ENCODE measurements around the gene YIPF7.

The YIPF7 gene

DNA sequence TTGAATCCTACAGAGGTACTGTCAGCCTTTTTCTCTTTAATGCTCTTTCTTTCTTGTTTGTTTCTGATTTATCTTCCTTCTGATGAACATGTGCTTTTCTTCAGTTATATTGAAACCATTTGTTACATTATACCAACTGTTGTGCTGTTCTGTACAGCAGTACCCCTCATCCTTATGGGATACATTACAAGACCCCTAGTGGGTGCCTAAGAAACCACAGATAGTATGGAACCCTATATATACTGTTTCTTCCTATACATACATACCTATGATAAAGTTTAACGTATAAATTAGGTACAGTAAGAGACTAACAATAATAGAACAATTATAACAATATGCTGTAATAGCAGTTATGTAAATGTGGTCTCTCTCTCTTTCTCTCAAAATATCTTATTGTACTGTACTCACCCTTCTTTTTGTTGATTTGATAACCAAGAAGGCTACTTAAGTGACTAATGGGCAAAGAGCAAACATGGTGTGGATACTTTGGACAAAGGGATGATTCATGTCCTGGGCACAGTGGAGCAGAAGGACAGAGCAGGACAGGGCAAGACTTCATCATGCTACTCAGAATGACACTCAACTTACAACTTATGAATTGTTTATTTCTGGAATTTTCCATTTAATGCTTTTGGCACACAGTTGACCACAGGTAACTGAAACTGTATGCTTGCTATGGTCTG, 10.7 kb upstream of the YIPF7 start:
- Mint-ChIP-seq H3K4me1 (ENCODE audit: low read depth) (no peaks in the 10 kb centered on the region), H3K4me3 (no peak overlapping the region), H3K27ac (no peak overlapping the region)

DNA sequence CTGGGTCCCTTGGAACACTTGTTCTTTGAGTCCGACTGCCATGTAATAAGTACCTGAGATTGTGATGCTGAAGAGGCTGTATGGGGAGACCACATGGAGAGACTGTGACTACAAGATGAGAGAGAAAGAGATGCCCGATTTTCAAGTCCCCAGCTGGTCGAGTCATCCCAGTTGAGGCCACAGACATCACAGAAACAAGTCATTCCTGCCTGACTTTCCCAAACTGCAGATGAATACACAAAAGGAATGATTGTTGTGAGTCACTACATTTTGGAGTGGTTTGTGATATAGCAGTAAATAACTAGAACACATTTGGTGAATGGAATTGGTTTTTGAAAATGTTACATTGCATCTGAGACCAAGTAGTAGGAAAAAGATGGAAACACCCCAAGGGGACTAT, 9.0 kb upstream of the YIPF7 start:
- Mint-ChIP-seq H3K4me1 (ENCODE audit: low read depth) (no peaks in the 10 kb centered on the region), H3K4me3 (no peak overlapping the region), H3K9me3 (no peaks in the 10 kb centered on the region), H3K27me3 (ENCODE audit: low read depth) (peaks cover 2% of the 10 kb centered on the region), H3K36me3 (ENCODE audit: low read depth) (no peaks in the 10 kb centered on the region), H3K27ac (no peak overlapping the region)
- no peak for DNase-seq (ENCODE audit: low spot score)

More for the DNA sequence above, 10.7 kb upstream of the YIPF7 start:
- DNase-seq (ENCODE audit: low spot score), result no peak
- no peaks in the 10 kb centered on the region for H3K36me3 Mint-ChIP-seq (ENCODE audit: low read depth)
- no peaks in the 10 kb centered on the region for H3K9me3 Mint-ChIP-seq
- peaks cover 2% of the 10 kb centered on the region for H3K27me3 Mint-ChIP-seq (ENCODE audit: low read depth)

GRCh38 chr4:44652002-44652401, 577 bp upstream of the YIPF7 start:
- no peak overlapping the region for H3K27ac Mint-ChIP-seq
- no peaks in the 10 kb centered on the region for H3K36me3 Mint-ChIP-seq (ENCODE audit: low read depth)
- no peak for DNase-seq (ENCODE audit: low spot score)
- H3K27me3 Mint-ChIP-seq (ENCODE audit: low read depth), result no peaks in the 10 kb centered on the region
- no peaks in the 10 kb centered on the region for H3K9me3 Mint-ChIP-seq
- H3K4me1 Mint-ChIP-seq (ENCODE audit: low read depth), result no peaks in the 10 kb centered on the region
- no peak overlapping the region for H3K4me3 Mint-ChIP-seq

DNA sequence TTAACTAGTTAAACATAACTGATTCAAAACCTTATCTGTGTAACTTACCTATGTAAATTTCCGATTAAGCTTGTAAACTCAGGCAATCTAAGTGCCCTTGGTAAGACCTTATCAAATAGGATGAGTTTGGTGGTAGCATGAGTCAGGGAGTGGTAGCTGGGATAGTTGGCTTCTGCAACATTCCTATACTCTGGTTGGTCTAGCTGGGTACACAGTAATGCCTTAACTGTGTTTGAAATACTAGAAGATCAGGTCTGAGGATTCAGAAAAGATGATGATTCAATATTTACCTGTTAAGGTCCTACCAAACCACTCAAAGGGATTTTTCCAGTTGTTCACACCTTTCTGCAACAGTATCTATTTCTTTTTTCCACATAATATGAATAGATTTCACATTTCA, 5.3 kb downstream of the YIPF7 start:
- DNase-seq (ENCODE audit: low spot score), result no peak
- Mint-ChIP-seq H3K27me3 (ENCODE audit: low read depth) (no peaks in the 10 kb centered on the region), H3K27ac (no peak overlapping the region), H3K36me3 (ENCODE audit: low read depth) (no peaks in the 10 kb centered on the region), H3K4me1 (ENCODE audit: low read depth) (no peaks in the 10 kb centered on the region), H3K9me3 (peaks cover 5% of the 10 kb centered on the region), H3K4me3 (no peak overlapping the region)

DNA sequence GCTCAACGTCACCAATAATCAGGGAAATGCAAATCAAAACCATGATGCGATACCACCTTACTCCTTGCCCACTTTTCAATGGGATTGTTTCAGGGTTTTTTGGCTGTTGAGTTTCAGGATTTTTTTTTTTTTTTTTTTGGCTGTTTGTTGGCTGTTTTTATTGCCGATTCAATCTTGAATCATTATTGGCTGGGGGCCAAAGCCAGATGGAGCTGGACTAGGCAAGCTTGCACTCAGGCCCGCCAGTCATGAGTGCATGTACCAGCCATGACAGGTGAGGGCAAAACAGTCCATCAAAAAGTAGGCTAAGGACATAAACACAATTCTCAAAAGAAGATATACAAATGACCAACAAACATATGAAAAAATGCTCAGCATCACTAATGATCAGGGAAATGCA, 13.3 kb downstream of the YIPF7 start:
- H3K36me3 Mint-ChIP-seq (ENCODE audit: low read depth), result no peaks in the 10 kb centered on the region
- no peak overlapping the region for H3K27ac Mint-ChIP-seq

DNA sequence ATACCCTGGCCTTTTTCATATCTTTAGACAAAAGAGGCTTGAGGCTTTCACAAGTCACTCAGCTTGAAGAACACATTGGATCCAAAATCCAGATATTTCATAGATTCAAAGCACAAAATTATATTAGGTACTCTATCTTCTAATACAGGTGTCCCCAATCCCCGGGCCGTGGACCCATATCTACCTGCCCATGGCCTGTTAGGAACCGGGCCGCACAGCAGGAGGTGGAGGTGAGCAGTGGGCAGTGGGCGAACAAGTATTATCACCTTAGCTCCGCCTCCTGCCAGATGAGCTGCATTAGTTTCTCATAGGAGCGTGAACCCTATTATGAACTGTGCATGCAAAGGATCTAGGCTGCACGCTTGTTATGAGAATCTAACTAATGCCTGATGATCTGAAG, 18.7 kb downstream of the YIPF7 start:
- no peak overlapping the region for H3K4me3 Mint-ChIP-seq
- no peaks in the 10 kb centered on the region for H3K9me3 Mint-ChIP-seq
- H3K36me3 Mint-ChIP-seq (ENCODE audit: low read depth), result no peaks in the 10 kb centered on the region
- H3K27me3 Mint-ChIP-seq (ENCODE audit: low read depth), result no peaks in the 10 kb centered on the region
- H3K27ac Mint-ChIP-seq, result no peak overlapping the region
- H3K4me1 Mint-ChIP-seq (ENCODE audit: low read depth), result no peaks in the 10 kb centered on the region
- no peak for DNase-seq (ENCODE audit: low spot score)

More for the DNA sequence above, 13.3 kb downstream of the YIPF7 start:
- Mint-ChIP-seq H3K4me1 (ENCODE audit: low read depth) (no peaks in the 10 kb centered on the region), H3K27me3 (ENCODE audit: low read depth) (no peaks in the 10 kb centered on the region), H3K9me3 (peaks cover 2% of the 10 kb centered on the region), H3K4me3 (no peak overlapping the region)
- DNase-seq (ENCODE audit: low spot score), result no peak

DNA sequence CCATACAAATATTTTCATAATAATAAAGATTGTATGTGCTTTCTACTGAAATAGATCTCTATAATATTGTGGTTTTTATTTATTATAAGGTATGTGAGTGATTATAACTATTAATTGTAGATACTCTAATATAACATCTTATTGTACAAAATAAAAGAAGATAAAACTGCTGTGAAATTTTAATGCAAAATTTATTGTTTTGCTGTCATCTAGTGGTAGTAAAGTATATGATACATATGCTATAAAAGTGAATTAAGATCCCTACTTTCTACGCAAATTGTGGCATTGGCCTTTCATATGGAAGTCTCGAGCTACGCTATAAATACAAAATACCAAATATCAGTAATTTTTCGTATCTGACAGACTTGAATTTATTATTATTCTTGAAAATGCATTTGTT, 19.3 kb downstream of the YIPF7 start:
- no peak for DNase-seq (ENCODE audit: low spot score)
- Mint-ChIP-seq H3K4me1 (ENCODE audit: low read depth) (no peaks in the 10 kb centered on the region), H3K27me3 (ENCODE audit: low read depth) (no peaks in the 10 kb centered on the region), H3K36me3 (ENCODE audit: low read depth) (no peaks in the 10 kb centered on the region), H3K9me3 (no peaks in the 10 kb centered on the region), H3K4me3 (no peak overlapping the region), H3K27ac (no peak overlapping the region)

DNA sequence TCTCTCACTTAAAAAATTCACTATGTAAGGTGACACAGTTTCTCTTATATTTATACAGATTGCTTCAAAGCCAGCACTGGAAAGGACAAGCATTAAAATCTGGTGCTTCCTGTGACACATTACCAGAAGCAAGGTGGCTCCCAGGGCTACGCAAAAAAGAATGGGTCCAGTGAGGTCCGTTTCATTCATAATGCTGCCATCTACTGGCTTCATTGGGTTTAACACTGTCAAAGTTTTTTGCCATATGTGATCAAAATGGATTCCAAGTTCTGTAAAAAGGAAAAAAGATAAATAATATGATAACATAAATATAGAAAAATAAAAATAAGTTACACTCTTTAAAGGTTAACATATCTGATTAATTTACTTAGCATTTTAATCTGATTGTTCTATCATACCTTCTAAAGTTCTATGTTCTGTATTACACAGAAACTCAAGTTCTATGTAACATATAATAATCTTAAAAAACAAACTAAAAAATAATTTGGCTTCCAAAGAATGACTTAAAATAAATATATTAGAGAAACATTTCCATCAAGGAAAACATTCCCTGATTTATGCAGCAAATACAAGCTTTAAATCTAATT, 22.1 kb downstream of the YIPF7 start:
- Mint-ChIP-seq H3K27ac (no peak overlapping the region), H3K9me3 (no peaks in the 10 kb centered on the region), H3K27me3 (ENCODE audit: low read depth) (no peaks in the 10 kb centered on the region), H3K36me3 (ENCODE audit: low read depth) (no peaks in the 10 kb centered on the region), H3K4me1 (ENCODE audit: low read depth) (no peaks in the 10 kb centered on the region), H3K4me3 (no peak overlapping the region)
- DNase-seq (ENCODE audit: low spot score), result peak; percentile 16

GRCh38 chr4:44623676-44624075, 27.7 kb downstream of the YIPF7 start:
- Mint-ChIP-seq H3K9me3 (no peaks in the 10 kb centered on the region), H3K4me1 (ENCODE audit: low read depth) (no peaks in the 10 kb centered on the region), H3K4me3 (no peak overlapping the region), H3K27ac (no peak overlapping the region), H3K36me3 (ENCODE audit: low read depth) (no peaks in the 10 kb centered on the region), H3K27me3 (ENCODE audit: low read depth) (no peaks in the 10 kb centered on the region)
- DNase-seq (ENCODE audit: low spot score), result no peak

GRCh38 chr4:44616621-44617020, 34.8 kb downstream of the YIPF7 start:
- Mint-ChIP-seq H3K9me3 (no peaks in the 10 kb centered on the region), H3K4me1 (ENCODE audit: low read depth) (no peaks in the 10 kb centered on the region), H3K36me3 (ENCODE audit: low read depth) (no peaks in the 10 kb centered on the region), H3K4me3 (no peak overlapping the region), H3K27me3 (ENCODE audit: low read depth) (no peaks in the 10 kb centered on the region), H3K27ac (no peak overlapping the region)
- DNase-seq (ENCODE audit: low spot score), result no peak

DNA sequence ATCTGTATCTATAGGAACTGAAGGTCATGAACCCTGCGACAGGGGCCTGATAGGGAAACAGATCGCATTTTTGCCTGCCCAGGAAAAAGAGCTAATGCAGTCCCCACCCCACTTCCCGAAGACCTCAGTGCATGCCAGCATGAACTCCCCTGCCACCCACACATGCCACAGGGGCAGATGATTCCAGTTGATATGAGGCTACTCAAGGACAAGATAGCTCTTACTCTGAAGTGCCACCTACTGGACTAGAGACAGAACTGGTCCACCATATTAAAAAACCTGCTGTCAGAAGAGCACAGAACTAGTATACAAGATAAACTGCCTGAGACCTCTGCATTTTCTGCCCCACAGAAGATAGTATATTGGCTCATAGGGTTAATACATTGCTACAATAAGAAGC, 68.0 kb downstream of the YIPF7 start:
- Mint-ChIP-seq H3K9me3 (no peaks in the 10 kb centered on the region), H3K4me3 (no peak overlapping the region), H3K27me3 (ENCODE audit: low read depth) (no peaks in the 10 kb centered on the region)

DNA sequence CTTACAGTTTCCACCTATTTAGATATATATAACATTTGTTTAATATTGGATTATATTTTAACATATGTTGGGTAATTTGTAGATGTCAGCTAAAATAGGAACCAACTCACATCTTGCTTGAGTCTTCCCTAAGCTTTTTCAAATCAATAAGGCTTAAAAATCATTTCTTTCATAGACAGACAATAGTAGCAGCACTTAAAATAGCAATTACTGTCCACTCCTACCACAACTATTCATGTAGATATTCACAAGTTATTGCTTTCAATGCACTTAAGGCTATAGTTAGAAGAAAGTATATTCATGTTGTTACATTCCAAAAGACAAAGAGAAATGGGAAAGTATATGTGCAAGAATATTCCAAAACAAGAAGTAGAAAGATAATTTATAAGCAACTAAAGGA, 71.2 kb downstream of the YIPF7 start:
- Mint-ChIP-seq H3K27me3 (ENCODE audit: low read depth) (no peaks in the 10 kb centered on the region), H3K4me3 (no peak overlapping the region), H3K4me1 (ENCODE audit: low read depth) (no peaks in the 10 kb centered on the region), H3K27ac (no peak overlapping the region), H3K9me3 (no peaks in the 10 kb centered on the region), H3K36me3 (ENCODE audit: low read depth) (no peaks in the 10 kb centered on the region)
- DNase-seq (ENCODE audit: low spot score), result no peak

More for the DNA sequence above, 68.0 kb downstream of the YIPF7 start:
- no peak overlapping the region for H3K27ac Mint-ChIP-seq
- no peaks in the 10 kb centered on the region for H3K36me3 Mint-ChIP-seq (ENCODE audit: low read depth)
- no peaks in the 10 kb centered on the region for H3K4me1 Mint-ChIP-seq (ENCODE audit: low read depth)
- DNase-seq (ENCODE audit: low spot score), result no peak

DNA sequence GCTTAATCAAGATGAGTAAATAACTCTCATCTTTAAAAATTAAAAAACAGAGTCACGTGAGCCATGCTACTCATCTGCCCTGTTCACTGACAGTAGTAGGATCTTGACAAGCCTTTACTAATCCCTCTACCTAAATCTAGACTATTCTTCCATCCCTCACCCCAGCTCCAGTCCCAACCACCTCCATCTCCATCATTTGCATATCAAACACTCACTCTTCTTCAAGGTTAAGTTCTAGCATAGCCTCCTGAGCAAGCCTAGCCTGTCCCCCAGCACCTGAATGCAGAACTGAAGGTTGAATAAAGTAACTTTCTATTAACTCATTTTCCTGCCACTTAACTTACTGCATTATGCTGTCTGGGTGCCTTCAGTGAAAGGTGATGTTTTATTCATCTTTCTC, 72.5 kb downstream of the YIPF7 start:
- no peak for DNase-seq (ENCODE audit: low spot score)
- no peak overlapping the region for H3K27ac Mint-ChIP-seq
- no peaks in the 10 kb centered on the region for H3K36me3 Mint-ChIP-seq (ENCODE audit: low read depth)
- no peak overlapping the region for H3K4me3 Mint-ChIP-seq
- H3K27me3 Mint-ChIP-seq (ENCODE audit: low read depth), result no peaks in the 10 kb centered on the region
- H3K9me3 Mint-ChIP-seq, result no peaks in the 10 kb centered on the region
- H3K4me1 Mint-ChIP-seq (ENCODE audit: low read depth), result no peaks in the 10 kb centered on the region
